ENCODE results near the gene KAT8. TPM values are rescaled to one million over a fixed set of nuclear protein-coding genes. Genes with fewer than 3 reads are reported as not detected.

The KAT8 gene
- total RNA-seq, 1 donor: 24.6 TPM

- TF ChIP-seq, protein P1, sequence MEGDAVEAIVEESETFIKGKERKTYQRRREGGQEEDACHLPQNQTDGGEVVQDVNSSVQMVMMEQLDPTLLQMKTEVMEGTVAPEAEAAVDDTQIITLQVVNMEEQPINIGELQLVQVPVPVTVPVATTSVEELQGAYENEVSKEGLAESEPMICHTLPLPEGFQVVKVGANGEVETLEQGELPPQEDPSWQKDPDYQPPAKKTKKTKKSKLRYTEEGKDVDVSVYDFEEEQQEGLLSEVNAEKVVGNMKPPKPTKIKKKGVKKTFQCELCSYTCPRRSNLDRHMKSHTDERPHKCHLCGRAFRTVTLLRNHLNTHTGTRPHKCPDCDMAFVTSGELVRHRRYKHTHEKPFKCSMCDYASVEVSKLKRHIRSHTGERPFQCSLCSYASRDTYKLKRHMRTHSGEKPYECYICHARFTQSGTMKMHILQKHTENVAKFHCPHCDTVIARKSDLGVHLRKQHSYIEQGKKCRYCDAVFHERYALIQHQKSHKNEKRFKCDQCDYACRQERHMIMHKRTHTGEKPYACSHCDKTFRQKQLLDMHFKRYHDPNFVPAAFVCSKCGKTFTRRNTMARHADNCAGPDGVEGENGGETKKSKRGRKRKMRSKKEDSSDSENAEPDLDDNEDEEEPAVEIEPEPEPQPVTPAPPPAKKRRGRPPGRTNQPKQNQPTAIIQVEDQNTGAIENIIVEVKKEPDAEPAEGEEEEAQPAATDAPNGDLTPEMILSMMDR (IDR thresholded peaks at IDR 0.05; ENCODE audit: insufficient read depth, low read depth, low read length): no peak
- DNase-seq (ENCODE audit: low read depth): peak; percentile 19
- H3K4me3 ChIP-seq (ENCODE audit: low read depth, low read length): peak overlapping the region; percentile 96
These were observed 61.8 kb downstream of the KAT8 start for GRCh38 chr16:31179219-31179746.

- DNase-seq (ENCODE audit: low read depth): peak; percentile 92
- TF ChIP-seq, protein P1 (IDR thresholded peaks at IDR 0.05; ENCODE audit: insufficient read depth, low read depth, low read length): no peak
- H3K4me3 ChIP-seq (ENCODE audit: low read depth, low read length): peak within 1 kb of the TSS; percentile 96
These were observed 62.4 kb downstream of the KAT8 start, which contains the start of gene FUS for GRCh38 chr16:31179747-31180459. FUS (plus strand) TSS chr16:31180139; CDS start chr16:31180215, 76 bp downstream.

Small RNA genes lying within 50 kb of the gene (small RNA-seq; reads per million reads assigned to genes)
- not detected for gene AC009088.4
- not detected for gene NDUFA3P6

Other genes starting within 250 kb of the KAT8 start
- gene BCL7C, start 223.6 kb upstream of the KAT8 start, total RNA-seq: 35.0 and 51.2 TPM in 2 replicates
- 3.2 and 3.5 TPM in 2 replicates for gene CTF1, start 221.1 kb upstream of the KAT8 start, total RNA-seq
- 26.8 and 29.3 TPM in 2 replicates for gene FBXL19, start 194.1 kb upstream of the KAT8 start, total RNA-seq
- 43.6 and 45.7 TPM in 2 replicates for gene ORAI3, start 168.6 kb upstream of the KAT8 start, total RNA-seq
- gene SETD1A, start 159.9 kb upstream of the KAT8 start, total RNA-seq: 3.5 and 8.1 TPM in 2 replicates
- gene HSD3B7, start 132.5 kb upstream of the KAT8 start, total RNA-seq: 24.8 and 26.8 TPM in 2 replicates
- gene STX1B, start 107.0 kb upstream of the KAT8 start, total RNA-seq: 2.2 and 2.6 TPM in 2 replicates
- gene STX4, start 84.1 kb upstream of the KAT8 start, total RNA-seq: 15.5 and 24.2 TPM in 2 replicates
- gene ZNF668, start 43.4 kb upstream of the KAT8 start, total RNA-seq: 16.0 and 27.1 TPM in 2 replicates
- gene ZNF646, start 43.2 kb upstream of the KAT8 start, total RNA-seq: 13.4 and 15.8 TPM in 2 replicates
- gene PRSS53, start 28.7 kb upstream of the KAT8 start, total RNA-seq: 1.7 and 1.9 TPM in 2 replicates
- 68.2 and 76.0 TPM in 2 replicates for gene VKORC1, start 22.9 kb upstream of the KAT8 start, total RNA-seq
- 28.1 and 34.1 TPM in 2 replicates for gene BCKDK, start 9.3 kb upstream of the KAT8 start, total RNA-seq
- under 0.01 TPM in 1 of 2 replicates, not detected in the other for gene PRSS8, start 18.1 kb downstream of the KAT8 start, total RNA-seq
- gene PRSS36, start 32.4 kb downstream of the KAT8 start, total RNA-seq: under 0.01 and 0.32 TPM in 2 replicates
- gene FUS, start 62.5 kb downstream of the KAT8 start, total RNA-seq: 47.4 and 54.4 TPM in 2 replicates
- 85.9 and 176 TPM in 2 replicates for gene PYCARD, start 85.1 kb downstream of the KAT8 start, total RNA-seq
- gene TRIM72, start 96.5 kb downstream of the KAT8 start, total RNA-seq: not detected in 2 replicates
- gene PYDC1, start 99.5 kb downstream of the KAT8 start, total RNA-seq: not detected in 2 replicates
- gene ITGAM, start 142.3 kb downstream of the KAT8 start, total RNA-seq: not detected in 2 replicates
- not detected in 2 replicates for gene ITGAX, start 237.5 kb downstream of the KAT8 start, total RNA-seq

Measured in fibroblast of villous mesenchyme (primary cell).